GM18858 (cell line): ENCODE measurements around the gene GALNT2.

ENCODE experiments used
- ATAC-seq: cut with Tn5 transposase; IDR thresholded peaks from one replicate; pipeline ENCODE4 v1.9.1; 2021; ENCODE audit not compliant: unreplicated experiment

The GALNT2 gene

GRCh38 chr1:230287674-230288315 lies 220.8 kb downstream of the GALNT2 start:
- ATAC-seq = no peak

DNA sequence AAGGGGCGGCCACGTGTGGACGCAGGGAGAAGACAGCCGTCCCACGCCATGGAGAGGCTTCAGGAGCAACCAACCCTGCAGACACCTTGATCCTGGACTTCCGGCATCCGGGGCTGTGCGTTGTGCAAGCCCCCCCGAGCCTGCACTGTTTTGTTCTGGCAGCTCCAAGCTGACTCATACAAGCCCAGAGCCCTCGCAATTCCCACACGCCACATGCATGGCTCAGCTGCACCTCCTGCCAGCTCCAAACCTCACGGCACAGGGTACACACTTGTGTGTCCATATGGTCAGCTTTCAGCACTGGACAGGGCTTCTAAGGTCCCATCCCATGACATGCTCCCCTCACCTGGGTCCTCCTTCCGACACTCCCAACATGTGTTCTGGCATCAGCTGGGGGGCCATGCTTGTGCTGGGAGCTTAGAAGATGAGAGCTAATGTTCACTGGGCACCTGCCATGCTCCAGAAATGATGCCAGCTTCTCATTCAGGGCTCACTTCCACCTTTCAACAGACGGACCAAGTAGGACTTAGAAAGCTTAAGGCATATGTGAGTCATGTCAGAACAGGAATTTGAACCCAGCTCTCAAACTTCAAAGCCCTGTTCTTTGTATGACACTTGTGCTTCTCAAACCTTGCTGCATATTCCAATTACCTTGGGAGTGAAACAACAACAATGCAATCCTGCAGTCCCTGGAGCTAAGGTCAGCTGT lies 221.8 kb downstream of the GALNT2 start:
- ATAC-seq = no peak

- ATAC-seq = no peak
Observed at GRCh38 chr1:230289350-230289644, 222.3 kb downstream of the GALNT2 start.

DNA sequence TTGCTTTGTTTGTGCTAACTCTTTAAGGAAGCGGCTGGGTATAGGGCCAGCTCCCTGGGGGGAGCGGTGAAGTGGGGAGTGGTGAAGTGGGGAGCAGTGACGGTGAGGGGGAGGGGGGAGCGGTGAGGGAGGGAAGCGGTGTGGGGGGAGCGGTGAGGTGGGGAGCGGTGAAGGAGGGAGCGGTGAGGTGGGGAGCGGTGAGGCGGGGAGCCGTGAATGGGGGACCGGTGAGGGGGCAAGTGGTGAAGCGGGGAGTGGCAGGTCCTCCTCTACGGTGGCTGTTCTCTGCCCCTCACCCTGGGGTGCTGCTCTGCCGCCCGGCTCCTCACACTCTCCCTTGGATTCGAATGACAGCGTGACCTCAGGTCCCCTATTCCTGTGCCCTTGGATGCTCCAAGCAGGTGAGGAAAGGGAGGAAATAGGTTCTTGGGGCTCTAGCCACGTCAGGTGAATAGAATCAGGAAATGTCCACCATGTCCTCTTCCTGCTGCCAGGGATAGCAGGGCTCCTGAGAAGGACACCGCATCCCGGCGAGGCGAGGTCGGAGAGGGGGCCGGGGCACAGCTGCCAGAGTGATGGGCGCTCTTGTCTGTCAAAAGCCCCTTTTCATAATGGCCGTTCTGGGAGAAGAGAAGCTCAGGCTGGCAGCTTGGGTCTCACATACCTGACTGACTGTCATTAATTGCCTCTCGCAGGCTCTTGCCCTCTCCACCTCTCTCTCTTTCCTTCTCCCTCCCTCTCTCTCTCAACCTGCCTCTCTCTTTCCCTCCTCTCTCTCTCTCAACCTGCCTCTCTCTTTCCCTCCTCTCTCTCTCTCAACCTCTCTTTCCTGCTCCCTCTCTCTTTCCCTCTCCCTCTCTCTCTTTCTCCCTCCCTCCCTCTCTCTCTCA lies 224.9 kb downstream of the GALNT2 start:
- no peak for ATAC-seq

DNA sequence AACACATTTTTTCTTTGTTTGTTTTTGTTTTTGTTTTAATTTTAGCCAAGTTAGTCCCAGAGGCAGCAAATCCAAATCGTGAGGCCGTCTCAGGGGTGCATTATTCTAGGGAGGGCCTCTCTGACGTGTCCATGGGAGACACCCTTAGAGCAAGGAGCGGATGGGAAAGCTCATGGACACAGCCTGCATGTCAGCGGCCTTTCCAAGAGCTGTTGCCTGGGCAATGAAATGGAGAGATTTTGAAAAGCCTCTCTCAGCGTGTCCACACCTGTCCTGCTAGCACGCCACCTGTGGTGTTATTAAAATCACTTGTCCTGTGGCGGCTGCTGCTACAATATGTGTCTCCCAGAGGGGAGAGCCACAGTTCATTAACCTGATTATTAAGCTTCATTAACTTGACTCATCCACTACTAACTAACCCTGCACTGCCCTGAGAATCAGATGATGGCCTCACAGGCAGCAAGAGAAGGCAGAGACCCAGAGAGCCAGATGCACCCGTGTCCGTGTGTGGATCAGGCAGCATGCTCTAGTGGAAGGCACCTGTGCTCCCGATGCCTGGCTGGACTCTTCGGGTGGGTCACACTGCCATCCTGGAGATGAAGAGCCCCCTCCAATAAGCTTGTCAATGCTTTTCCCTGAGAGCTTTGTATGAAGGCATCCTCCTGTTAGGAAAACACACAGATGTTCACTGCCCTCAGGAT lies 225.8 kb downstream of the GALNT2 start:
- no peak for ATAC-seq

DNA sequence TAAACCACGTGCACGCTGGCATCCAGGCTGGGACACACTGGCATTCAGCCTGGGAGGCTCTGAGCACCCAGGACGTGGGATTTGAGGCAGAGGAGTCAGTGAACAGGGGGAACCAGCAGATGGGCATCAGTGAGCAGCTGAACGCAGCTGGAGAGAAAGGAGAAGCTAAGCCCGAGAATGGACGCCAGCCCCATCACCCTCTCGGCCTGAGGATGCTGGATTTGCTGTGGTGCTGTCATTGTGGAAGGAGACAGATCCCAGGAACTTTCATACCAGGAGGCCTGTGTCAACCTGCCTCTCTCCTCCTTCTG lies 226.3 kb downstream of the GALNT2 start:
- no peak for ATAC-seq

- ATAC-seq = no peak
Observed at GRCh38 chr1:230295367-230295766, 228.3 kb downstream of the GALNT2 start.

DNA sequence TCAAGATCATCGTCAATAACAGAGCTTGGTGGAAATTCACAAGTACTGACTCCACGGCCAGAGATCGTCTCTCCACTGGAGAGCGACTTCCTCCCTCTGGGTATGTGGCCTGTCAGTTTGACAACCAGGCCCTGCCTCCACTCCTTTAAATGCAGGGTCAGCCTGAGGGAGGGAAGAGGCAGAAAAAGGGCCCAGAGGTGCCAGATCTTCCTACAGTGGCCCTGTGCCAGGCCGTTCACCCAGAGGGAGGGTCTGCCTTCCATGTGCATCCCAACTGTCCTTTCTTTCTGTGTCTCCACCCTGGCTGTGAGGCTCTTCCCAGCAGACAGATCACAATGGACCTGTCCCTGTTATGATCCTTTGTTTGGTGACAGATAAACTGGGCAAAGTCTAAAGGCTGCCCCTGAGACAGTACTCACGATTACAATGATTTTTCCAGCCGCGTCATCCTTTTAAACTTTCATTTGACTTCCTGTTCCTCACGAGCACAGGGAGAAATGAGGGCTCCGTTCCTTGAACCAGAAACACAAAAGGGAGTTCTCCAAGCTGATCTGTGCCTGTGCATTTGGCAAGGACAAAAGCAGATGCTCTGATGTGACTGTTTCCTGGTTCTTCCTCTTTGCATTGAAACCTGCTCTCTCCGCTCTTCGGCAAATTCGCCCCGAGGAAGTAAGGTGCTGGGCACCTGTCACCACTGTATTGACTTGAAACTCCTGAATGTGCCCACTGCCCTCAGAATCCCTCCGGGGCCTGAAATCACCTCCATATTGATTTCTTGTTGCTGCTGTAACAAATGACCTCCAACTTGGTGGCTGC lies 232.4 kb downstream of the GALNT2 start:
- no peak for ATAC-seq

- ATAC-seq = no peak
Observed at GRCh38 chr1:230300322-230301301, 233.6 kb downstream of the GALNT2 start.

GRCh38 chr1:230301322-230301721 lies 234.3 kb downstream of the GALNT2 start:
- no peak for ATAC-seq

GRCh38 chr1:230301822-230302221 lies 234.8 kb downstream of the GALNT2 start:
- ATAC-seq = no peak

DNA sequence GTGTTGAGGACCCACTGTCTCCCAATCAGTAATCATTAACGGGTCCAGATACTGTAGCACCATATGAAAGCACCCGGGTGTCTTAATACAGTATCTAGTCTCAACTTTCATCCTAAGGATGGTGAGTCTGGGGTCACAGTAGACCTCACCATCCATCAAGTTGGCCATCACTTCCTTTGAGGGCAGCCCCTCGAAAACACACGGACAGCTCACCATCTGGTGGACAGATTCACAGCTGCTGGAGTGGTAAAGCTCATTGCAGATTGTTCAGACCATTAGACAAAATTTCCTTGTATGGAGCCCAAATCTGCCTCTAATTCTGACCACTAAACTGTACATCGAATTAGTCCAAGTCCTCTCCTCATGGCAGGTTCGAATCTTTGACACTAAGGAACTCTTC lies 236.0 kb downstream of the GALNT2 start:
- no peak for ATAC-seq

- ATAC-seq = no peak
Observed at GRCh38 chr1:230303822-230304221, 236.8 kb downstream of the GALNT2 start.

GRCh38 chr1:230306169-230306568 lies 239.1 kb downstream of the GALNT2 start:
- ATAC-seq = peak; percentile 71

- ATAC-seq = no peak
Observed at GRCh38 chr1:230307213-230307612, 240.2 kb downstream of the GALNT2 start.

- ATAC-seq = no peak
Observed at GRCh38 chr1:230308039-230308438, 241.0 kb downstream of the GALNT2 start.

GRCh38 chr1:230308821-230309220 lies 241.8 kb downstream of the GALNT2 start:
- no peak for ATAC-seq

DNA sequence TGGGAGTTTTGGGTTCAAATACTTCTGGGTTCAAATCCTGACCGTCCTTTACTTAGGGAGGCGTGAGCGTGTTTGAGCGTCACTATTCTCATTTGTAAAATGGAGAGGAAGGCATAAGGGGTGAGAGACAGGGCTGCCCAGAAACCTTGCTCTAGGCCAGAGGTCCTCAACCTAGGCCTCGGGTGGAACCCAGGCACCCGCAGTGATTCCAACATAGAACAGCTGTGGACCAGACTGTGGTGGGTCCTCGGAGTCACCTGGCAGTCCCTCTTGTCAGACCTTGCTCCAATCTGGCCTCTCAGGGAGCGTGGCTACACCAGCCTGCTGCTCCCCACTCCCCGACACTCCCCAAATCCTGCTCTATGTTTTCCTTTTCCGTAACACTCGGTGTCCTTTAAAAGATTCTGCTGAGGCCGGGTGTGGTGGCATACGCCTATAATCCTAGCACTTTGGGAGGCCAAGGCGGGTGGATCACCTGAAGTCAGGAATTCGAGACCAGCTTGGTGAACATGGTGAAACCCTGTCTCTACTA lies 242.7 kb downstream of the GALNT2 start:
- no peak for ATAC-seq
